Heart right ventricle (tissue), 16 donors: ENCODE measurements around the gene CDC42BPG. TPM values are rescaled to one million over a fixed set of nuclear protein-coding genes. Genes with fewer than 3 reads are reported as not detected.
A peak's percentile ranks its signal among the peaks of the same experiment; 100 is the strongest.

Experiments used
- ATAC-seq, 8 donors: fragments of 200-7000 bp; cut with Tn5 transposase; one replicate each; pipeline ENCODE4 v1.9.1; 2020; ENCODE audit warnings: mild to moderate bottlenecking in 8 of 8, moderate library complexity in 8 of 8, moderate number of reproducible peaks in 1 of 8
- DNase-seq, 2 donors: peaks; one replicate each; pipeline ENCODE4 v3.0.0-alpha.2; 2020
- H3K27ac ChIP-seq, 10 donors: fragments of 200-600 bp; sonication (generic) in 2 of 10; one replicate each; pipeline versions ENCODE4 v1.5.0 to v1.8.0; 2020 to 2022; ENCODE audit warnings: mild to moderate bottlenecking in 3 of 10
- H3K27me3 ChIP-seq, 7 donors: fragments of 200-600 bp; one replicate each; pipeline ENCODE4 v1.8.0; 2021 to 2022; ENCODE audit warnings: mild to moderate bottlenecking in 2 of 7
- H3K36me3 ChIP-seq, 9 donors: fragments of 200-600 bp; sonication (generic) in 1 of 9; one replicate each; pipeline versions ENCODE4 v1.5.0 to v1.8.0; 2020 to 2022; ENCODE audit warnings: mild to moderate bottlenecking in 2 of 9
- H3K4me1 ChIP-seq, 9 donors: fragments of 200-600 bp; sonication (generic) in 1 of 9; one replicate each; pipeline versions ENCODE4 v1.5.0 to v1.8.0; 2020 to 2022; ENCODE audit warnings: mild to moderate bottlenecking in 4 of 9
- H3K4me3 ChIP-seq, 10 donors: fragments of 200-600 bp; sonication (generic) in 2 of 10; one replicate each; pipeline versions ENCODE4 v1.5.0 to v1.8.0; 2020 to 2022; ENCODE audit warnings: mild to moderate bottlenecking in 7 of 10, moderate library complexity in 2 of 10
- H3K9me3 ChIP-seq, 11 donors: fragments of 200-600 bp in 10 of 11; sonication (generic) in 2 of 11; one replicate each; pipeline versions ENCODE4 v1.5.0 to v1.8.0; 2013 to 2022; ENCODE audit warnings: mild to moderate bottlenecking in 2 of 11, control low read depth in 1 of 11, moderate library complexity in 1 of 11
- CTCF ChIP-seq, 9 donors: fragments of 200-600 bp; sonication (generic) in 2 of 9; IDR thresholded peaks; one replicate each; pipeline versions ENCODE4 v1.5.0 to v1.8.0; 2021 to 2022; ENCODE audit warnings: antibody characterized with exemption in 9 of 9, mild to moderate bottlenecking in 5 of 9, moderate library complexity in 1 of 9
- WGBS, 2 donors: extraction: QIAGEN DNeasy Blood & Tissue Kit; methylation state at CpG; one replicate each; pipeline ENCODE4 v1.1.7; 2013; ENCODE audit warnings: inconsistent platforms in 1 of 2; 5-methylcytosine and 5-hydroxymethylcytosine counted together
- intact Hi-C, 10 donors: fragments of 100-400 bp; cut with DNase I; formaldehyde crosslinking; loops; one replicate each; pipeline versions ENCODE4 v1.11.1 to v1.14.2; 2022
- polyA plus RNA-seq, 2 donors: library from polyadenylated mRNA; stranded (reverse); fragments of 200-250 nt; gene quantifications; one replicate each; pipeline ENCODE4 v1.2.3, GENCODE V29; 2013
- total RNA-seq, 10 donors: library from RNA; stranded (reverse); fragmentation: NEBNext Ultra II Directional in 3 of 10; extraction: Animal tissue kit (Norgen Biotek cat#: 25700) in 3 of 10; gene quantifications; one replicate each; pipeline versions ENCODE4 v1.2.1 to v1.2.4, GENCODE V29; 2021 to 2023
- donor health status: Arrhythmogenic right ventricular cardiomyopathy.
- donor health status: ischemic (EF 13 %, LVEDD 7.1; RV severe dilation, severe dysfunction).
- donor health status: healthy with polysubstance abuse.
- donor health status: DM: no; HTN: yes; CAD: no.
- donor health status: DM: no; HTN: no; CAD: no.
- donor health status: ischemic (EF 25% LVEDD 6.9; RV normal size, moderate dysfunction).
- donor health status: ischemic (EF 25% LVEDD 5.7; RV mildly dilated, moderate dysfunction).
- donor health status: healthy.
- donor health status: DM: yes; HTN: yes; CAD: no.
- donor health status: Ischemic cardiomyopathy.
- donor health status: ischemic (EF 35%, LVEDD 5.7; RV mildly dilated, moderate dysfunction).
- donor health status: nonischemic (EF 11% LVEDD 7.7; RV severe dilation, severe dysfunction).
- donor health status: DM: yes; HTN: yes; CAD: no.
- donor health status: PGD.
- donor health status: ischemic (EF 29% LVEDD 5.4; RV normal size, mild dysfunction).
- donor health status: nonischemic (EF 23%, LVEDD 6.1; RV moderate dilation, normal function).

Gene CDC42BPG
- total and polyA plus RNA-seq, 12 donors = 0.04 to 1.3 (median 0.27) TPM

DNA sequence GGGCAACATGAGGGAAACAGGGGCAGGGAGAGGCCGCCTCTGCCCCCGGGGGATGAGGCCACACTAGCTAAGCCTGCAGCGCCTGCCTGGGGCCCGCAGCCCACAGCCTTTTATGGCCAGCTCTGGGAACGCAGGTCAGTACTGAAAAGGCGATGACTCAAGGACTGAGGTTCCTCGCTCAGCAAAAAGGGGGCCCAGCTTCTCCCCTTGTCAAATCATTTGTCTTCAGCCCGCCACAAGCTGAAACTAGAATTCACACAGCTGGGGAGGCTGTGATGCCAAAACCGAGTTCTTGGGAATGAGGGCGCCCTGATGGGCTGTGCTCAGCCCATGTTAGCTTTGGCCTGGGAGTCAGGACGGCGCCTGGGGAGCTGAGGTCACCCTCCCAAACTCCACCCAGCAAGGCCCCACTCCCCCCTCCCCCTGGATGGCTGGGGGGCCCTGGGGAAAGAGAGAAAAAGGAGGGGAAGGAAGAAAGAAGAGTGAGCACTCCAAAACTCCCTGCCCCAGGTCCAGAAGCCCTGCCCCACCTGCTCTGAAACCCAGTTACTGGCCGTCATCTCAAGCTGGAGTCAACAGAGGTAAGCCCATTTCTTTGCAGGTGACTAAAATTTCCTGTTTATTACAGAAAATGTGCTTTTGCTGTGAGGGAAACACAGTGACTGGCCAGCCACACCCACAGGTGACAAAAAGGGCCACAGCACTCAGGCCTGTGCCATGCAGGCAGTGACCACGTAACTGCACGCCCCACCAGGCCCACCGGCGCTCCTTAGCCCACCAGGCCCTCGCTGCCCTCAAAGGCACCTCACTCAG, 20.2 kb upstream of the CDC42BPG start:
- 38 to 46% methylated on average over 18 of the region's 18 CpGs for WGBS, 2 donors
- intact Hi-C loops = no loop called here

GRCh38 chr11:64864135-64864472, 19.7 kb upstream of the CDC42BPG start:
- intact Hi-C loops = no loop called here
- no peak for TF ChIP-seq CTCF (IDR thresholded peaks at IDR 0.05)
- H3K27ac ChIP-seq = peak overlapping the region; percentile 76 to 96 (median 94)
- DNase-seq (no peak), ATAC-seq (peak in 7 of 8 donors; percentile 1 to 20 (median 6))
- 38 to 46% methylated on average over 9 of the region's 9 CpGs for WGBS, 2 donors
- H3K4me1 ChIP-seq = peaks cover 53 to 100% (median 93%) of the 10 kb centered on the region in 9 donors
- peaks cover 0 to 42% (median 9%) of the 10 kb centered on the region in 9 donors for H3K36me3 ChIP-seq
- H3K9me3 ChIP-seq = no peaks in the 10 kb centered on the region
- H3K27me3 ChIP-seq = no peaks in the 10 kb centered on the region
- H3K4me3 ChIP-seq = peak overlapping the region in 8 of 10 donors; percentile 1 to 36 (median 21)

More for the DNA sequence above, 20.2 kb upstream of the CDC42BPG start:
- Histone ChIP-seq H3K9me3 (no peaks in the 10 kb centered on the region), H3K4me3 (peak overlapping the region in 9 of 10 donors; percentile 0 to 36 (median 22)), H3K27me3 (no peaks in the 10 kb centered on the region), H3K36me3 (peaks cover 0 to 41% (median 5%) of the 10 kb centered on the region in 9 donors), H3K27ac (peak overlapping the region; percentile 76 to 96 (median 94)), H3K4me1 (peaks cover 57 to 100% (median 93%) of the 10 kb centered on the region in 9 donors)
- ATAC-seq (peak; percentile 66 to 80 (median 73)), DNase-seq (peak; percentile 75 to 79)
- no peak for TF ChIP-seq CTCF (IDR thresholded peaks at IDR 0.05)

GRCh38 chr11:64863391-64864060, 19.1 kb upstream of the CDC42BPG start:
- ATAC-seq (peak in 7 of 8 donors; percentile 23 to 61 (median 50)), DNase-seq (peak in 1 of 2 donors; percentile 68)
- H3K4me3 ChIP-seq = peak overlapping the region in 8 of 10 donors; percentile 0 to 36 (median 21)
- 53 to 55% methylated on average over 23 of the region's 23 CpGs for WGBS, 2 donors
- no peak for TF ChIP-seq CTCF (IDR thresholded peaks at IDR 0.05)
- H3K9me3 ChIP-seq = no peaks in the 10 kb centered on the region
- intact Hi-C loops = no loop called here
- H3K4me1 ChIP-seq = peaks cover 54 to 100% (median 93%) of the 10 kb centered on the region in 9 donors
- H3K27ac ChIP-seq = peak overlapping the region; percentile 76 to 96 (median 94)
- H3K36me3 ChIP-seq = peaks cover 0 to 42% (median 11%) of the 10 kb centered on the region in 9 donors
- no peaks in the 10 kb centered on the region for H3K27me3 ChIP-seq

- peak; percentile 75 to 82 for DNase-seq
- Histone ChIP-seq H3K4me1 (peaks cover 49 to 100% (median 92%) of the 10 kb centered on the region in 9 donors), H3K36me3 (peaks cover 0 to 42% (median 11%) of the 10 kb centered on the region in 9 donors), H3K4me3 (peak overlapping the region in 7 of 10 donors; percentile 0 to 36 (median 19)), H3K27ac (peak overlapping the region; percentile 76 to 96 (median 94)), H3K27me3 (no peaks in the 10 kb centered on the region), H3K9me3 (no peaks in the 10 kb centered on the region)
- WGBS, 2 donors = 31 to 48% methylated on average over 9 of the region's 9 CpGs
- ATAC-seq = peak; percentile 0 to 51 (median 37)
- no peak for TF ChIP-seq CTCF (IDR thresholded peaks at IDR 0.05)
- intact Hi-C loops = no loop called here
These were observed 18.5 kb upstream of the CDC42BPG start for GRCh38 chr11:64862987-64863390.
